Keratinocyte (primary cell): ENCODE data around the gene AQP2. TPM values are rescaled to one million over a fixed set of nuclear protein-coding genes. Genes with fewer than 3 reads are reported as not detected.
A peak's percentile ranks its signal among the peaks of the same experiment; 100 is the strongest.

Experiments used
- DNase-seq: peaks from one replicate; pipeline ENCODE4 v3.0.0-alpha.2; 2011; ENCODE audit warnings: low read depth, missing footprints, low spot score
- FAIRE-seq: peaks from 2 replicates; lab custom pipeline; 2011; peaks lifted over from hg19 to GRCh38; lab: Jason Lieb, UNC
- H2AFZ ChIP-seq: 2 replicates; pipeline ENCODE4 v1.6.0; 2012; ENCODE audit warnings: low read length, control low read depth, inconsistent platforms; ENCODE audit not compliant: control insufficient read depth
- H3K27ac ChIP-seq: 2 replicates; pipeline ENCODE4 v1.5.1; 2011; ENCODE audit warnings: low read length; ENCODE audit not compliant: control insufficient read depth, insufficient read depth
- H3K27me3 ChIP-seq: 3 replicates; pipeline ENCODE4 v1.6.0; 2011; ENCODE audit warnings: low read length; ENCODE audit not compliant: control insufficient read depth, insufficient read depth; ENCODE audit errors: extremely low read depth
- H3K36me3 ChIP-seq, 2 experiments: 2 replicates in 1 of 2; 3 replicates in 1 of 2; pipeline ENCODE4 v1.5.1; 2011; ENCODE audit warnings: low read length in 2 of 2, mild to moderate bottlenecking in 1 of 2; ENCODE audit not compliant: control insufficient read depth in 2 of 2, insufficient read depth in 2 of 2; ENCODE audit errors: extremely low read depth in 1 of 2
- H3K4me1 ChIP-seq: 3 replicates; pipeline ENCODE4 v1.5.1; 2011; ENCODE audit warnings: low read length; ENCODE audit not compliant: control insufficient read depth, insufficient read depth; ENCODE audit errors: extremely low read depth
- H3K4me2 ChIP-seq: 3 replicates; pipeline ENCODE4 v1.6.0; 2011; ENCODE audit warnings: low read depth, low read length; ENCODE audit not compliant: control insufficient read depth, insufficient read depth; ENCODE audit errors: extremely low read depth
- H3K4me3 ChIP-seq, 3 experiments: fragments of 200-600 bp in 1 of 3; sonication (generic) in 1 of 3; 2 replicates in 2 of 3; 3 replicates in 1 of 3; pipeline ENCODE4 v1.5.1; 2011 to 2016; ENCODE audit warnings: low read length in 3 of 3, mild to moderate bottlenecking in 3 of 3, control low read depth in 2 of 3, inconsistent platforms in 1 of 3, low read depth in 1 of 3, mixed read lengths in 1 of 3, mixed run types in 1 of 3, moderate library complexity in 1 of 3; ENCODE audit not compliant: control insufficient read depth in 2 of 3, insufficient read depth in 2 of 3; ENCODE audit errors: extremely low read depth in 1 of 3
- H3K79me2 ChIP-seq: 2 replicates; pipeline ENCODE4 v1.6.0; 2012; ENCODE audit warnings: low read length; ENCODE audit not compliant: control insufficient read depth, insufficient read depth
- H3K9ac ChIP-seq: 3 replicates; pipeline ENCODE4 v1.6.0; 2011; ENCODE audit warnings: low read length; ENCODE audit not compliant: control insufficient read depth, insufficient read depth; ENCODE audit errors: extremely low read depth
- H3K9me1 ChIP-seq: 3 replicates; pipeline ENCODE4 v1.6.0; 2011; ENCODE audit warnings: low read length; ENCODE audit not compliant: control insufficient read depth, insufficient read depth; ENCODE audit errors: extremely low read depth
- H3K9me3 ChIP-seq: 2 replicates; pipeline ENCODE4 v1.5.1; 2012; ENCODE audit warnings: low read depth, low read length; ENCODE audit not compliant: control insufficient read depth
- H4K20me1 ChIP-seq: 3 replicates; pipeline ENCODE4 v1.6.0; 2011; ENCODE audit warnings: low read length; ENCODE audit not compliant: control insufficient read depth, insufficient read depth; ENCODE audit errors: extremely low read depth
- CTCF ChIP-seq, 3 experiments: IDR thresholded peaks in 1 of 3; conservative IDR thresholded peaks in 1 of 3; optimal IDR thresholded peaks in 1 of 3; 2 replicates in 2 of 3; 3 replicates in 1 of 3; pipeline versions ENCODE3 to v1.5.1; 2011; ENCODE audit warnings: low read length in 3 of 3, mild to moderate bottlenecking in 3 of 3, moderate library complexity in 2 of 3, control low read depth in 1 of 3, inconsistent platforms in 1 of 3; ENCODE audit not compliant: insufficient read depth in 2 of 3; ENCODE audit errors: extremely low read depth in 1 of 3
- EZH2 ChIP-seq: IDR thresholded peaks from one replicate; pipeline ENCODE4 v1.6.1; 2012; ENCODE audit warnings: inconsistent platforms, mild to moderate bottlenecking, low read length, moderate library complexity
- dilution Hi-C: fragments of 300-500 bp; cut with MboI; formaldehyde crosslinking; loops from one replicate; pipeline ENCODE4 v1.7.0; 2020; ENCODE audit warnings: low sequenced_read_pairs; ENCODE audit not compliant: extremely low pct_ligation_motif_present
- polyA plus RNA-seq, 5 experiments: library from polyadenylated mRNA; depleted of rRNA in 3 of 5; stranded (reverse) in 3 of 5; stranded (forward) in 1 of 5; unstranded in 1 of 5; fragments of >200 nt; gene quantifications; 1 replicate in 1 of 5; 2 replicates in 3 of 5; 3 replicates in 1 of 5; pipeline versions ENCODE4 v1.2.1 to v1.2.3, GENCODE V29; 2011 to 2012; ENCODE audit warnings: missing spikeins in 2 of 5, low read depth in 1 of 5, low replicate concordance in 1 of 5

Gene AQP2
- polyA plus RNA-seq, 1 donor (not counting 4 experiments of a cell fraction or from before 2014, with no cell fraction given) = not detected

DNA sequence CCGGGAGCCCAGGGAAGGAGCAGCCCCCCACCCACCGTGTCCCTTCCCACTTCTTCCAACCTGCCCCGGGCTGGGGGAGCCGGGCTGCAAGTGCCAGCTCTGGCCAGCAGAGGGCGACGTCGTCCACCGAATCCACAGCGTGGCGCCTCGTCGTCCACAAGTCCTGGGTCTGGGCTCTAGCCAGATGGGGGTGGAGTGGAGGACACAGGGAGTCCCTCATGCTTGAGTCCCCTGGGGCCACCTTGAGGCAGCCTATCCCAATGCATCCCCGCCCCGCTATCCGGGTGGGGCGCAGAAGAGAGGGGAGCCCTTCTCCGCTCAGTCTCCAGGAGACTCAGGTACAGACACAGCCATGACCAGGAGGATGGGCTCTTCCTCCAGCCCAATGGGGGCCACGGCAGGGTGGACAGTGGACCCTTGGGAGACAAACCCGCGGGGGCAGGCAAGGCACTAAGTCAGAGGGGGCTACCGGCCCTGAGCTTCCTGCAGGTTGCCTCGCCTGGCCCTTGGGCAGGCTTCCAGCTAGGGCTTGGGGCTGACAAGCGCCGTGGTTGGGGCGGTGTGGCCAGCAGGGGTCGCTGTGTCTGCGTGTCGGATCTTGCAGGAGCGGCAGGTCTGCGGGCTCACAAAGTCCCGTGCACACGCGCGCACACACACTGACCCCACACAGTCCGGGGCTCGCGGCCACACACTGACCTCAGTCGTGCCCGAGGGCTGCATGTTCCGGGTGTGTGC is 16.7 kb downstream of the AQP2 start:
- peak overlapping the region; percentile 85 for H2AFZ ChIP-seq
- TF ChIP-seq CTCF (optimal IDR thresholded peaks at IDR 0.05 in 1 of 3, IDR thresholded peaks at IDR 0.05 in 1 of 3, conservative IDR thresholded peaks at IDR 0.05 in 1 of 3; ENCODE audit: extremely low read depth in 1 of 3, insufficient read depth in 2 of 3, low read length in 3 of 3) (peak in 2 of 3 experiments; percentile 84 to 91), EZH2 (no peak)
- H3K9me1 ChIP-seq = no peaks in the 10 kb centered on the region
- no peaks in the 10 kb centered on the region for H4K20me1 ChIP-seq
- FAIRE-seq = peak; percentile 51
- dilution Hi-C loops = no loop called here
- H3K9me3 ChIP-seq = no peaks in the 10 kb centered on the region
- H3K79me2 ChIP-seq = no peaks in the 10 kb centered on the region
- peak overlapping the region; percentile 52 for H3K9ac ChIP-seq
- peak overlapping the region; percentile 25 to 70 (median 68) for H3K4me3 ChIP-seq
- H3K27me3 ChIP-seq = peaks cover 35% of the 10 kb centered on the region
- peak; percentile 68 for DNase-seq
- H3K4me1 ChIP-seq = peaks cover 27% of the 10 kb centered on the region
- peak overlapping the region; percentile 95 for H3K4me2 ChIP-seq
- no peaks in the 10 kb centered on the region for H3K36me3 ChIP-seq
- no peak overlapping the region for H3K27ac ChIP-seq

DNA sequence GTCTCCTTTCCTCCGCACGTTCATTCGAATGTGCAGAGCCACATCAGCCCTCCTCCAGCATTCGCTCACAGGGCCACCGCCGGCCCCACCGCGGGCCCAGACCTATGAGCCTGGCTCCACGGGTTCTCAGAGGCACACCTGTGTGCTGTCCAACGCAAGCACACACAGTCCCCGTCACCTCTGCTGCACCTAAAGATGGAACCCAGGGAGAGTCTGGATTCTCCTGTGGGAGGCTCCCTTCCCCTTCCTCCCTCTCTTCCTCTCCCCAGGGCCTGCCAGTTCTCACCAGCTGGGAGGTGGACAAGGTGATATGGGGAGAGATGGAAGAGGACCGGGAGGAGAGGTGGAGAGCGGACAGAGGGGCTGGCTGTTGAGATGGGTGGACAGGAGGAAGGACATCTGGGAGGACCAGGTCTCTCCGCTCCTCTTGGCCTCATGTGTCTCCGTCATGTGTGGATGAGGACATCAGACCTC is 17.3 kb downstream of the AQP2 start:
- TF ChIP-seq EZH2 (no peak), CTCF (optimal IDR thresholded peaks at IDR 0.05 in 1 of 3, IDR thresholded peaks at IDR 0.05 in 1 of 3, conservative IDR thresholded peaks at IDR 0.05 in 1 of 3; ENCODE audit: extremely low read depth in 1 of 3, insufficient read depth in 2 of 3, low read length in 3 of 3) (no peak)
- Histone ChIP-seq H3K9ac (no peak overlapping the region), H3K4me3 (peak overlapping the region in 2 of 3 experiments; percentile 2 to 70), H3K9me3 (no peaks in the 10 kb centered on the region), H3K4me1 (peaks cover 24% of the 10 kb centered on the region), H3K9me1 (no peaks in the 10 kb centered on the region), H3K27me3 (peaks cover 33% of the 10 kb centered on the region), H3K27ac (no peak overlapping the region), H3K4me2 (peak overlapping the region; percentile 95), H3K36me3 (no peaks in the 10 kb centered on the region), H3K79me2 (no peaks in the 10 kb centered on the region), H2AFZ (peak overlapping the region; percentile 85), H4K20me1 (no peaks in the 10 kb centered on the region)
- no peak for DNase-seq
- dilution Hi-C loops = no loop called here
- no peak for FAIRE-seq
